Transverse colon (tissue), 4 donors: ENCODE data around the gene CTDP1. TPM values are rescaled to one million over a fixed set of nuclear protein-coding genes. Genes with fewer than 3 reads are reported as not detected.

Source experiments
- DNase-seq: peaks from one replicate; pipeline ENCODE4 v3.0.0-alpha.2; 2019
- H3K27ac ChIP-seq, 4 donors: fragments of 200-600 bp; sonication (generic); 2 replicates each; pipeline ENCODE4 v1.5.1; 2016 to 2018; ENCODE audit warnings: inconsistent platforms in 4 of 4
- H3K27me3 ChIP-seq: fragments of 200-600 bp; sonication (generic); 2 replicates; pipeline ENCODE4 v1.5.1; 2017; ENCODE audit warnings: inconsistent platforms
- H3K36me3 ChIP-seq, 4 donors: fragments of 200-600 bp; sonication (generic); 2 replicates each; pipeline ENCODE4 v1.5.1; 2017 to 2019; ENCODE audit warnings: inconsistent platforms in 4 of 4
- H3K4me1 ChIP-seq, 4 donors: fragments of 200-600 bp; sonication (generic); 2 replicates each; pipeline ENCODE4 v1.5.1; 2017 to 2020; ENCODE audit warnings: inconsistent platforms in 4 of 4
- H3K4me3 ChIP-seq, 4 donors: fragments of 200-600 bp; sonication (generic); 1 replicate in 1 of 4; 2 replicates in 3 of 4; pipeline versions ENCODE4 v1.5.1 to v1.6.1; 2017 to 2019; ENCODE audit warnings: inconsistent platforms in 4 of 4
- H3K9me3 ChIP-seq, 2 donors: fragments of 200-600 bp; sonication (generic); 2 replicates each; pipeline ENCODE4 v1.5.1; 2017 to 2019; ENCODE audit warnings: inconsistent platforms in 2 of 2
- EP300 ChIP-seq: sonication (generic); formaldehyde crosslinking; IDR thresholded peaks from one replicate; pipeline ENCODE4 v1.6.1; 2017; ENCODE audit warnings: antibody characterized with exemption, low read depth
- POLR2A ChIP-seq: fragments of 450-650 bp; IDR thresholded peaks from one replicate; pipeline ENCODE4 v1.6.1; 2016; ENCODE audit warnings: antibody characterized with exemption, mild to moderate bottlenecking, moderate library complexity
- POLR2AphosphoS5 ChIP-seq, 3 donors: sonication (generic); formaldehyde crosslinking; IDR thresholded peaks; one replicate each; pipeline ENCODE4 v1.6.1; 2016; ENCODE audit warnings: antibody characterized with exemption in 3 of 3
- WGBS, 2 donors: methylation state at CpG; one replicate each; pipeline ENCODE4 v1.1.5; 2018; ENCODE audit warnings: low coverage in 1 of 2; 5-methylcytosine and 5-hydroxymethylcytosine counted together
- in situ Hi-C, 4 donors: fragments of 200-750 bp; cut with MboI; loops; one replicate each; pipeline versions ENCODE4 v1.15.0 to v1.15.1; 2017; ENCODE audit warnings: low sequenced_read_pairs in 3 of 4, low pct_ligation_motif_present in 1 of 4, low pct_unique_long_range_greater_than_20kb in 1 of 4
- intact Hi-C: fragments of 100-400 bp; cut with DNase I; formaldehyde crosslinking; loops from one replicate; pipeline ENCODE4 v1.15.1; 2023; ENCODE audit warnings: low total_unique reads
- total RNA-seq, 4 donors: library from RNA; depleted of rRNA; stranded (reverse); fragments of >200 nt; gene quantifications; one replicate each; pipeline ENCODE4 v1.1.0, GENCODE V29; 2016
- TF ChIP-seq, protein P1 (sequence below), 5 experiments: fragments of 200-600 bp in 3 of 5; fragments of 450-650 bp in 2 of 5; sonication (generic) in 3 of 5; IDR thresholded peaks; 1 replicate in 2 of 5; 2 replicates in 3 of 5; pipeline ENCODE4 v1.5.1; 2016 to 2017; ENCODE audit warnings: antibody characterized with exemption in 5 of 5, inconsistent platforms in 3 of 5, mild to moderate bottlenecking in 2 of 5, moderate library complexity in 1 of 5

The CTDP1 gene
- total RNA-seq, 4 donors from 2014 or later: 30.6 to 120 (median 49.3) TPM

DNA sequence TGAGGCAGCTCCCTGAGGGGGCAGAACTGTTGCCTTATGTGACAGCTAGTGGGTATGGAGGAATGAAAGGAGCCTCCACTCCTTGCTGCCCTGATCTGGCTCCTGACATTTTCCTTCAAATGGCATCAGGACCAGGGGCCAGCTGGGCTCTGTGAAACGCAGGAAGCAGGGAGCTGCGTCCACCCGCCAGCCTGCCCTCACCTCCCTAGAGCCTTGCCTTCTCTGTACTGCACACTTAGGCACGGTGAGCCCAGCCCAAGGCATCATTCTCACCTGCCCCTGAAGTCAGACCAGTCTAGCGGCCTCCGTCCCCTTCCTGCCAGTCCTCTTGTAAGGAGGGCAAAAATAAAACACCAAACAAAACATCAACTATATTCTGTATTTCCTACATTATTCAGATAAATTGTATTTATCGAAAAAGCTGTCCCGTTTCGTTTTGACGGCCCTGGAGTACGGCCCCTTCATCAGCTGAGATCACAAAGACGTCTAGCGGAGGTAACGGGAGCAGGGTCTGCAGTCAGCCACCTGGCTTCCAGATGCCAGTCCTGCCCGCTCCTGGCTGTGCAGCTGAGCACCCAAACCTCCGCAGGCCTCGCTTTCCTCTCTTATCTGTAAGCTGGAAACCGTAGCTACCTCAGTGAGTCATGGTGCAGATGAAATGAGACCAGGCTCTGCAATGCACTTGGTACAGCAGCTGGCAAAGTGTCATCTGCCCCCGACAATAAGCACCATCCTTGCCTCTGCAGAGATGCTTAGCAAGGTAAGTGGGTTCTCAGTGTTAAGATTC is 6.9 kb upstream of the CTDP1 start:
- Histone ChIP-seq H3K27ac (no peak overlapping the region), H3K4me3 (no peak overlapping the region), H3K27me3 (no peaks in the 10 kb centered on the region), H3K36me3 (peaks cover 0 to 5% (median 0%) of the 10 kb centered on the region in 4 donors), H3K9me3 (no peaks in the 10 kb centered on the region), H3K4me1 (peaks cover 0 to 8% (median under 1%) of the 10 kb centered on the region in 4 donors)
- intact Hi-C loops (no loop called here), in situ Hi-C loops (no loop called here)
- TF ChIP-seq POLR2AphosphoS5 (IDR thresholded peaks at IDR 0.05) (no peak), POLR2A (no peak), EP300 (no peak)
- TF ChIP-seq, protein P1, sequence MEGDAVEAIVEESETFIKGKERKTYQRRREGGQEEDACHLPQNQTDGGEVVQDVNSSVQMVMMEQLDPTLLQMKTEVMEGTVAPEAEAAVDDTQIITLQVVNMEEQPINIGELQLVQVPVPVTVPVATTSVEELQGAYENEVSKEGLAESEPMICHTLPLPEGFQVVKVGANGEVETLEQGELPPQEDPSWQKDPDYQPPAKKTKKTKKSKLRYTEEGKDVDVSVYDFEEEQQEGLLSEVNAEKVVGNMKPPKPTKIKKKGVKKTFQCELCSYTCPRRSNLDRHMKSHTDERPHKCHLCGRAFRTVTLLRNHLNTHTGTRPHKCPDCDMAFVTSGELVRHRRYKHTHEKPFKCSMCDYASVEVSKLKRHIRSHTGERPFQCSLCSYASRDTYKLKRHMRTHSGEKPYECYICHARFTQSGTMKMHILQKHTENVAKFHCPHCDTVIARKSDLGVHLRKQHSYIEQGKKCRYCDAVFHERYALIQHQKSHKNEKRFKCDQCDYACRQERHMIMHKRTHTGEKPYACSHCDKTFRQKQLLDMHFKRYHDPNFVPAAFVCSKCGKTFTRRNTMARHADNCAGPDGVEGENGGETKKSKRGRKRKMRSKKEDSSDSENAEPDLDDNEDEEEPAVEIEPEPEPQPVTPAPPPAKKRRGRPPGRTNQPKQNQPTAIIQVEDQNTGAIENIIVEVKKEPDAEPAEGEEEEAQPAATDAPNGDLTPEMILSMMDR (IDR thresholded peaks at IDR 0.05): no peak
- no peak for DNase-seq
- 88 to 92% methylated on average over 11 to 19 of the region's 19 CpGs for WGBS, 2 donors

DNA sequence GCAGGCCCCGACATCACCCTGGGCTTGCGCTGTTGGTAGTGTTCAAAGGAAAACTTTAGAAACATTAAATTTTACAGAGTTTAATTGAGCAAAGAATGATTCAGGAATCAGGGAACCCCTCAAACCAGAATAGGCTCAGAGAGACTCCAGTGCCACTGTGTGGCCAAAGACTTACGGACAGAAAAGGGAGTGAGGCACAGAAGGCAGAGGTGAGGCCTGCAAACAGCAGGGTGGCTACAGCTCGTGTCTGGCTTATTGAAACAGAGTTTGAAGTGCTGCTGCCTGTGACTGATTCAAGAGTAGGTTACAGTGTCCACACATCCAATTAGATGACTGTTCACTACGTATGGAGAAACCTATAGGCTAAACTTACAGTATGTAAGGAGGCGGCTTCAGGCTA is 2.4 kb upstream of the CTDP1 start:
- no peak for DNase-seq
- Histone ChIP-seq H3K36me3 (peaks cover 0 to 5% (median 0%) of the 10 kb centered on the region in 4 donors), H3K9me3 (no peaks in the 10 kb centered on the region), H3K4me1 (peaks cover 18 to 35% (median 28%) of the 10 kb centered on the region in 4 donors), H3K27me3 (no peaks in the 10 kb centered on the region), H3K4me3 (no peak overlapping the region), H3K27ac (no peak overlapping the region)
- 87% methylated on average over 6 of the region's 6 CpGs; no CpG with 5 or more reads in 1 of the 2 donors for whole genome bisulfite sequencing, 2 donors
- in situ Hi-C loops: no loop called here
- TF ChIP-seq, protein P1 (IDR thresholded peaks at IDR 0.05): no peak
- TF ChIP-seq EP300 (no peak), POLR2A (no peak), POLR2AphosphoS5 (IDR thresholded peaks at IDR 0.05) (no peak)
- intact Hi-C loops: no loop called here

GRCh38 chr18:79677840-79678239 is 1.8 kb upstream of the CTDP1 start:
- Histone ChIP-seq H3K27me3 (no peaks in the 10 kb centered on the region), H3K9me3 (no peaks in the 10 kb centered on the region), H3K4me1 (peaks cover 18 to 42% (median 34%) of the 10 kb centered on the region in 4 donors), H3K27ac (no peak overlapping the region), H3K4me3 (no peak overlapping the region), H3K36me3 (peaks cover 0 to 5% (median 0%) of the 10 kb centered on the region in 4 donors)
- DNase-seq: no peak
- in situ Hi-C loops: no loop called here
- WGBS, 2 donors: 92 to 93% methylated on average over 9 of the region's 9 CpGs
- intact Hi-C loops: no loop called here
- TF ChIP-seq POLR2A: no peak
- TF ChIP-seq, protein P1 (IDR thresholded peaks at IDR 0.05): no peak
- no peak for TF ChIP-seq EP300
- TF ChIP-seq POLR2AphosphoS5 (IDR thresholded peaks at IDR 0.05): no peak

- peak overlapping the region; percentile 75 to 99 (median 94) for H3K4me3 ChIP-seq
- peak overlapping the region; percentile 93 to 99 (median 96) for H3K27ac ChIP-seq
- peaks cover 0 to 5% (median 0%) of the 10 kb centered on the region in 4 donors for H3K36me3 ChIP-seq
- no peaks in the 10 kb centered on the region for H3K9me3 ChIP-seq
- 0 to 11% methylated on average over 1 to 62 of the region's 77 CpGs for WGBS, 2 donors
- in situ Hi-C loops (no loop called here), intact Hi-C loops (no loop called here)
- peak; percentile 56 for TF ChIP-seq POLR2A
- TF ChIP-seq, protein P1 (IDR thresholded peaks at IDR 0.05): no peak
- TF ChIP-seq EP300: no peak
- TF ChIP-seq POLR2AphosphoS5 (IDR thresholded peaks at IDR 0.05): peak in 2 of 3 donors; percentile 71 to 86
- H3K4me1 ChIP-seq: peaks cover 18 to 49% (median 37%) of the 10 kb centered on the region in 4 donors
- no peaks in the 10 kb centered on the region for H3K27me3 ChIP-seq
- DNase-seq: peak; percentile 99
These were observed 695 bp upstream of the CTDP1 start for GRCh38 chr18:79678665-79679551.
